DMS153 (cell line): ENCODE measurements around the gene STK32B.

Source experiments
- DNase-seq: peaks from one replicate; lab custom pipeline; 2025; lab: John Stamatoyannopoulos, UW

Gene STK32B

GRCh38 chr4:5444918-5445517 is 393.7 kb downstream of the STK32B start:
- DNase-seq: no peak

GRCh38 chr4:5446595-5447226 is 395.4 kb downstream of the STK32B start:
- DNase-seq: no peak

- no peak for DNase-seq
Measured at GRCh38 chr4:5447755-5448154, 396.5 kb downstream of the STK32B start.

GRCh38 chr4:5448221-5448620 is 396.9 kb downstream of the STK32B start:
- no peak for DNase-seq

- no peak for DNase-seq
Measured at GRCh38 chr4:5451243-5451642, 400.0 kb downstream of the STK32B start.

GRCh38 chr4:5452156-5452555 is 400.9 kb downstream of the STK32B start:
- DNase-seq: no peak

GRCh38 chr4:5455003-5455585 is 403.8 kb downstream of the STK32B start:
- DNase-seq: no peak

- no peak for DNase-seq
Measured at GRCh38 chr4:5456296-5456845, 405.1 kb downstream of the STK32B start.

- no peak for DNase-seq
Measured at GRCh38 chr4:5458676-5459075, 407.4 kb downstream of the STK32B start.

GRCh38 chr4:5459236-5459635 is 408.0 kb downstream of the STK32B start:
- DNase-seq: no peak

GRCh38 chr4:5460106-5460801 is 409.0 kb downstream of the STK32B start:
- no peak for DNase-seq

GRCh38 chr4:5461477-5461876 is 410.2 kb downstream of the STK32B start:
- no peak for DNase-seq

GRCh38 chr4:5462254-5462835 is 411.1 kb downstream of the STK32B start:
- DNase-seq: no peak

GRCh38 chr4:5462896-5463295 is 411.6 kb downstream of the STK32B start:
- DNase-seq: no peak

GRCh38 chr4:5463361-5463760 is 412.1 kb downstream of the STK32B start:
- no peak for DNase-seq

- peak; percentile 11 for DNase-seq
Measured at GRCh38 chr4:5463936-5464650, 412.8 kb downstream of the STK32B start.

- no peak for DNase-seq
Measured at GRCh38 chr4:5465529-5465928, 414.2 kb downstream of the STK32B start.

- DNase-seq: no peak
Measured at GRCh38 chr4:5465956-5466355, 414.7 kb downstream of the STK32B start.

GRCh38 chr4:5467111-5467510 is 415.8 kb downstream of the STK32B start:
- no peak for DNase-seq

- DNase-seq: no peak
Measured at GRCh38 chr4:5469151-5469775, 418.0 kb downstream of the STK32B start.

- no peak for DNase-seq
Measured at GRCh38 chr4:5469861-5470260, 418.6 kb downstream of the STK32B start.
